GM23338 (cell line): ENCODE measurements around the gene STARD13. TPM values are rescaled to one million over a fixed set of nuclear protein-coding genes. Genes with fewer than 3 reads are reported as not detected.
"Not testable (repeated sequence)": the region's sequence is repeated elsewhere in the genome, so short reads cannot be mapped to it uniquely, and the experiment has no call there.

ENCODE experiments used
- ATAC-seq: fragments of 200-7000 bp; cut with Tn5 transposase; 3 replicates; pipeline ENCODE4 v1.9.1; 2020
- DNase-seq: peaks from one replicate; pipeline ENCODE4 v3.0.0-alpha.2; 2015; ENCODE audit warnings: low spot score
- H2AFZ ChIP-seq: fragments of 200-600 bp; sonication (generic); 2 replicates; pipeline ENCODE4 v1.8.0; 2016; ENCODE audit warnings: antibody characterized with exemption, mild to moderate bottlenecking, moderate library complexity
- H3F3A ChIP-seq: fragments of 200-600 bp; sonication (generic); replicated peaks from 2 replicates; pipeline ENCODE4 v1.8.0; 2017; ENCODE audit warnings: antibody characterized with exemption, mixed run types, low read depth
- H3K27ac ChIP-seq: fragments of 200-600 bp; sonication (generic); 2 replicates; pipeline ENCODE4 v1.6.1; 2016; ENCODE audit warnings: low read depth
- H3K27me3 ChIP-seq: fragments of 200-600 bp; sonication (generic); 2 replicates; pipeline ENCODE4 v1.8.0; 2016; ENCODE audit warnings: mild to moderate bottlenecking, mixed run types, moderate library complexity; ENCODE audit not compliant: insufficient read depth
- H3K36me3 ChIP-seq: fragments of 200-600 bp; sonication (generic); 2 replicates; pipeline ENCODE4 v1.8.0; 2016; ENCODE audit warnings: mild to moderate bottlenecking; ENCODE audit not compliant: insufficient read depth
- H3K4me1 ChIP-seq: fragments of 200-600 bp; sonication (generic); 2 replicates; pipeline ENCODE4 v1.8.0; 2016; ENCODE audit warnings: mild to moderate bottlenecking, moderate library complexity; ENCODE audit not compliant: insufficient read depth
- H3K4me2 ChIP-seq: fragments of 200-600 bp; sonication (generic); 2 replicates; pipeline ENCODE4 v1.7.1; 2017; ENCODE audit warnings: mixed run types
- H3K4me3 ChIP-seq: fragments of 200-600 bp; sonication (generic); 2 replicates; pipeline ENCODE4 v1.6.1; 2016; ENCODE audit warnings: mixed run types
- H3K79me2 ChIP-seq: fragments of 200-600 bp; sonication (generic); replicated peaks from 2 replicates; pipeline ENCODE4 v1.8.0; 2017; ENCODE audit warnings: mild to moderate bottlenecking; ENCODE audit not compliant: insufficient read depth
- H3K9me2 ChIP-seq: fragments of 200-600 bp; sonication (generic); 2 replicates; pipeline ENCODE4 v1.8.0; 2017; ENCODE audit not compliant: insufficient read depth
- H4K20me1 ChIP-seq: fragments of 200-600 bp; sonication (generic); replicated peaks from 2 replicates; pipeline ENCODE4 v1.8.0; 2017; ENCODE audit warnings: mild to moderate bottlenecking; ENCODE audit not compliant: insufficient read depth
- H3K27ac Mint-ChIP-seq: 2 replicates; pipeline ENCODE4 v1.8.0; 2020; ENCODE audit warnings: inconsistent platforms, mild to moderate bottlenecking, moderate library complexity, mixed read lengths
- H3K27me3 Mint-ChIP-seq: 3 replicates; pipeline ENCODE4 v1.8.0; 2022; ENCODE audit warnings: low read depth, mild to moderate bottlenecking, moderate library complexity, mixed read lengths, inconsistent platforms; ENCODE audit not compliant: insufficient read depth, poor library complexity
- H3K36me3 Mint-ChIP-seq: 3 replicates; pipeline ENCODE4 v1.8.0; 2021; ENCODE audit warnings: low read depth, mild to moderate bottlenecking, inconsistent platforms, moderate library complexity, mixed read lengths
- H3K4me1 Mint-ChIP-seq: 3 replicates; pipeline ENCODE4 v1.8.0; 2020; ENCODE audit warnings: mild to moderate bottlenecking, inconsistent platforms, mixed read lengths
- H3K4me3 Mint-ChIP-seq: 3 replicates; pipeline ENCODE4 v1.8.0; 2021; ENCODE audit warnings: moderate library complexity, mild to moderate bottlenecking, inconsistent platforms, mixed read lengths
- H3K9me3 Mint-ChIP-seq: 3 replicates; pipeline ENCODE4 v1.8.0; 2020; ENCODE audit warnings: moderate library complexity, mild to moderate bottlenecking, inconsistent platforms, mixed read lengths
- CREB1 ChIP-seq: fragments of 250-450 bp; sonication (Bioruptor Pico); IDR thresholded peaks from 2 replicates; pipeline ENCODE4 v1.5.0; 2020; ENCODE audit warnings: low read depth, mild to moderate bottlenecking, moderate library complexity
- EZH2 ChIP-seq: fragments of 200-600 bp; sonication (generic); IDR thresholded peaks from one replicate; pipeline ENCODE4 v1.8.0; 2017; ENCODE audit warnings: antibody characterized with exemption, mild to moderate bottlenecking, low read depth; ENCODE audit not compliant: unreplicated experiment
- JUNB ChIP-seq: IDR thresholded peaks from one replicate; pipeline ENCODE4 v1.6.1; 2016; ENCODE audit warnings: antibody characterized with exemption; ENCODE audit not compliant: unreplicated experiment
- NANOG ChIP-seq: IDR thresholded peaks from 2 replicates; pipeline ENCODE4 v1.6.1; 2016; ENCODE audit warnings: antibody characterized with exemption, borderline replicate concordance
- POLR2AphosphoS5 ChIP-seq: IDR thresholded peaks from 2 replicates; pipeline ENCODE4 v1.6.1; 2016; ENCODE audit warnings: antibody characterized with exemption, low read depth
- STAT1 ChIP-seq: IDR thresholded peaks from one replicate; pipeline ENCODE4 v1.6.1; 2016; ENCODE audit warnings: antibody characterized with exemption; ENCODE audit not compliant: unreplicated experiment
- ZNF114 ChIP-seq: fragments of 250-450 bp; sonication (Bioruptor Pico); IDR thresholded peaks from 2 replicates; pipeline ENCODE4 v1.5.0; 2020; ENCODE audit warnings: mild to moderate bottlenecking, moderate library complexity
- ZNF331 ChIP-seq: fragments of 250-450 bp; sonication (Bioruptor Pico); IDR thresholded peaks from 2 replicates; pipeline ENCODE4 v1.5.0; 2020; ENCODE audit warnings: low read depth, mild to moderate bottlenecking, moderate library complexity
- polyA plus RNA-seq: library from polyadenylated mRNA; unstranded; fragments of >200 nt; fragmentation: Nextera tagmentation; extraction: Ambion mirVana; gene quantifications from 2 replicates; pipeline ENCODE4 v1.2.1, GENCODE V29; 2016
- total RNA-seq: library from RNA; depleted of rRNA; stranded (reverse); fragments of >200 nt; shearing (Covaris generic); gene quantifications from 2 replicates; pipeline ENCODE4 v1.2.3, GENCODE V29; 2014
- TF ChIP-seq, protein P1 (sequence below): IDR thresholded peaks from 2 replicates; pipeline ENCODE4 v1.6.1; 2016; ENCODE audit warnings: antibody characterized with exemption
- TF ChIP-seq, protein P2 (sequence below): IDR thresholded peaks from one replicate; pipeline ENCODE4 v1.6.1; 2018; ENCODE audit warnings: antibody characterized with exemption; ENCODE audit not compliant: unreplicated experiment

STARD13 gene
- total and polyA plus RNA-seq, 2 experiments from 2014 or later = 3.2 to 5.2 TPM

DNA sequence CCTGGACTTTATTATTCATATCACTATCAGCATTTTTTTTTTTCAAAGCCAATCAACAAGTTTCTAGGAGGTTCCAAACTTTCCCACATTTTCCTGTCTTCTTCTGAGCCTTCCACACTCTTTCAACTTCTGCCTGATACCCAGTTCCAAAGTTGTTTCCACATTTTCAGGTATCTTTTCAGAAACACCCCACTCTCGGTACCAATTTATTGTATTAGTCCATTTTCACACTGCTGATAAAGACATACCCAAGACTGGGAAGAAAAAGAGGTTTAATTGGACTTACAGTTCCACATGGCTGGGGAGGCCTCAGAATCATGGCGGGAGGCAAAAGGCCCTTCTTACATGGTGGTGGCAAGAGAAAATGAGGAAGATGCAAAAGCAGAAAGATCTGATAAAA lies 122.8 kb downstream of the STARD13 start:
- not testable (repeated sequence) for H3K27ac ChIP-seq, H3K27me3 ChIP-seq, H3K4me1 ChIP-seq, H4K20me1 ChIP-seq, H3K4me2 ChIP-seq, ATAC-seq, H3K4me1 Mint-ChIP-seq, H3F3A ChIP-seq, H3K4me3 Mint-ChIP-seq, H3K27me3 Mint-ChIP-seq, H2AFZ ChIP-seq, DNase-seq, H3K4me3 ChIP-seq, H3K27ac Mint-ChIP-seq, H3K36me3 ChIP-seq, H3K79me2 ChIP-seq, H3K9me2 ChIP-seq
- H3K36me3 Mint-ChIP-seq = peaks cover 24% of the 10 kb centered on the region
- peaks cover 19% of the 10 kb centered on the region for H3K9me3 Mint-ChIP-seq

DNA sequence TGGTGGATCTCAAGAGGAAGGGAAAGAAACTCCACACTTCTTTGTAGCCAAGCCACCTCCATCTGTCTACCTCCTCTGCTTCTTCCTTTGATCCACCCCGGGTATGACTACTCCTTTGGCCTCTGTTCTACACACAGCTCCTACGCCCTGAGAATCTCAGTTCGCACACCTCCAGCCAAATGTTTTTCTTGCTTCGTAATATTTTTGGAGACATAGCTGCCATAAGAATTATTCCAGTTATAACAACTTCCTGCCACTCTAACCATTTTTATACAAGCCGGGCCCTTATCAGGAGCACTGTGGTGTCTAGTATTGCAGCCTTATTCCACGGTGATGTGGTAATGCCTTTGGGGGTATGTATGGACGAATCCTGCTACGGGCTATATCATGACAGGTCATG lies 126.7 kb downstream of the STARD13 start:
- Mint-ChIP-seq H3K9me3 (peaks cover 19% of the 10 kb centered on the region), H3K27ac (no peak overlapping the region), H3K4me3 (no peak overlapping the region), H3K4me1 (peaks cover 6% of the 10 kb centered on the region; the same call in 2 of the 3 replicates), H3K27me3 (peaks cover 3% of the 10 kb centered on the region), H3K36me3 (peaks cover 19% of the 10 kb centered on the region)
- no peak for TF ChIP-seq ZNF114
- no peak overlapping the region for H2AFZ ChIP-seq
- no peaks in the 10 kb centered on the region for H3F3A ChIP-seq
- ATAC-seq (no peak), DNase-seq (no peak)
- no peak overlapping the region for H3K27ac ChIP-seq
- H3K36me3 ChIP-seq = no peaks in the 10 kb centered on the region; the same call in 1 of the 2 replicates
- H3K9me2 ChIP-seq = no peaks in the 10 kb centered on the region
- H3K4me1 ChIP-seq = no peaks in the 10 kb centered on the region
- H3K4me2 ChIP-seq = no peak overlapping the region
- H3K27me3 ChIP-seq = no peaks in the 10 kb centered on the region
- no peak overlapping the region for H3K4me3 ChIP-seq
- H3K79me2 ChIP-seq = no peaks in the 10 kb centered on the region
- H4K20me1 ChIP-seq = no peaks in the 10 kb centered on the region; the same call in 1 of the 2 replicates

DNA sequence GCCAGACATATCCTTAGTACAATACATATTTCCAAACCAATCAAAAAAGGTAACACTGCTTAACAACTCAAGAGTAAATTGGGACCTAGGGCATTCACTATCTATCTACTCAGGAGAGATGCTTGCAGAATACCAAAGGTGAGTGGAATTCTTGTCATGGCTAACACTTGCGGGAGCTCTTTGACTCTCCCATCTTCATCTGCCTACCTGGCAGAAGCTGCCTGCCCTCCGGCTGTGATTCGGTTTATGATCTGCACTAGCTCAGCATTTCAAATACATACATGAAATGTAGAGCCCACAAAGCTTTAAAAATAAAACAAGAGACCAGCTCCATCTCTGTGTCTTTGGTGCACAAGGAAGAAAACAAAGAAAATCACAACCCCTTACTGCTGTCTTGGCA lies 127.3 kb downstream of the STARD13 start:
- Histone ChIP-seq H3K4me2 (no peak overlapping the region), H3K27ac (no peak overlapping the region), H3F3A (no peaks in the 10 kb centered on the region), H3K9me2 (no peaks in the 10 kb centered on the region), H4K20me1 (no peaks in the 10 kb centered on the region; the same call in 1 of the 2 replicates), H3K4me1 (no peaks in the 10 kb centered on the region), H3K79me2 (no peaks in the 10 kb centered on the region), H3K27me3 (no peaks in the 10 kb centered on the region), H3K36me3 (no peaks in the 10 kb centered on the region; the same call in 1 of the 2 replicates), H3K4me3 (no peak overlapping the region), H2AFZ (no peak overlapping the region)
- ATAC-seq (no peak), DNase-seq (no peak)
- H3K36me3 Mint-ChIP-seq = peaks cover 18% of the 10 kb centered on the region
- no peak overlapping the region for H3K4me3 Mint-ChIP-seq
- H3K4me1 Mint-ChIP-seq = peaks cover 6% of the 10 kb centered on the region; the same call in 2 of the 3 replicates
- H3K27me3 Mint-ChIP-seq = peaks cover 3% of the 10 kb centered on the region
- no peak overlapping the region for H3K27ac Mint-ChIP-seq
- H3K9me3 Mint-ChIP-seq = peaks cover 18% of the 10 kb centered on the region
- TF ChIP-seq ZNF331 (no peak), EZH2 (no peak), STAT1 (no peak), JUNB (no peak), NANOG (no peak), CREB1 (no peak), POLR2AphosphoS5 (no peak)
- TF ChIP-seq, protein P1, sequence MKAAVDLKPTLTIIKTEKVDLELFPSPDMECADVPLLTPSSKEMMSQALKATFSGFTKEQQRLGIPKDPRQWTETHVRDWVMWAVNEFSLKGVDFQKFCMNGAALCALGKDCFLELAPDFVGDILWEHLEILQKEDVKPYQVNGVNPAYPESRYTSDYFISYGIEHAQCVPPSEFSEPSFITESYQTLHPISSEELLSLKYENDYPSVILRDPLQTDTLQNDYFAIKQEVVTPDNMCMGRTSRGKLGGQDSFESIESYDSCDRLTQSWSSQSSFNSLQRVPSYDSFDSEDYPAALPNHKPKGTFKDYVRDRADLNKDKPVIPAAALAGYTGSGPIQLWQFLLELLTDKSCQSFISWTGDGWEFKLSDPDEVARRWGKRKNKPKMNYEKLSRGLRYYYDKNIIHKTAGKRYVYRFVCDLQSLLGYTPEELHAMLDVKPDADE = no peak
- TF ChIP-seq, protein P2, sequence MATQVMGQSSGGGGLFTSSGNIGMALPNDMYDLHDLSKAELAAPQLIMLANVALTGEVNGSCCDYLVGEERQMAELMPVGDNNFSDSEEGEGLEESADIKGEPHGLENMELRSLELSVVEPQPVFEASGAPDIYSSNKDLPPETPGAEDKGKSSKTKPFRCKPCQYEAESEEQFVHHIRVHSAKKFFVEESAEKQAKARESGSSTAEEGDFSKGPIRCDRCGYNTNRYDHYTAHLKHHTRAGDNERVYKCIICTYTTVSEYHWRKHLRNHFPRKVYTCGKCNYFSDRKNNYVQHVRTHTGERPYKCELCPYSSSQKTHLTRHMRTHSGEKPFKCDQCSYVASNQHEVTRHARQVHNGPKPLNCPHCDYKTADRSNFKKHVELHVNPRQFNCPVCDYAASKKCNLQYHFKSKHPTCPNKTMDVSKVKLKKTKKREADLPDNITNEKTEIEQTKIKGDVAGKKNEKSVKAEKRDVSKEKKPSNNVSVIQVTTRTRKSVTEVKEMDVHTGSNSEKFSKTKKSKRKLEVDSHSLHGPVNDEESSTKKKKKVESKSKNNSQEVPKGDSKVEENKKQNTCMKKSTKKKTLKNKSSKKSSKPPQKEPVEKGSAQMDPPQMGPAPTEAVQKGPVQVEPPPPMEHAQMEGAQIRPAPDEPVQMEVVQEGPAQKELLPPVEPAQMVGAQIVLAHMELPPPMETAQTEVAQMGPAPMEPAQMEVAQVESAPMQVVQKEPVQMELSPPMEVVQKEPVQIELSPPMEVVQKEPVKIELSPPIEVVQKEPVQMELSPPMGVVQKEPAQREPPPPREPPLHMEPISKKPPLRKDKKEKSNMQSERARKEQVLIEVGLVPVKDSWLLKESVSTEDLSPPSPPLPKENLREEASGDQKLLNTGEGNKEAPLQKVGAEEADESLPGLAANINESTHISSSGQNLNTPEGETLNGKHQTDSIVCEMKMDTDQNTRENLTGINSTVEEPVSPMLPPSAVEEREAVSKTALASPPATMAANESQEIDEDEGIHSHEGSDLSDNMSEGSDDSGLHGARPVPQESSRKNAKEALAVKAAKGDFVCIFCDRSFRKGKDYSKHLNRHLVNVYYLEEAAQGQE = no peak
